ENCODE results near the gene HSD17B3.

The HSD17B3 gene

GRCh38 chr9:96289392-96289791 lies 12.6 kb downstream of the HSD17B3 start:
- H3K4me3 ChIP-seq (replicated peaks in 1 of 2; ENCODE audit: low read depth in 2 of 2, low read length in 2 of 2) = no peak overlapping the region
- TF ChIP-seq CTCF (IDR thresholded peaks at IDR 0.05; ENCODE audit: low read depth, low read length) = no peak
- no peak for DNase-seq (ENCODE audit: low read depth in 2 of 2)

GRCh38 chr9:96281641-96282040 lies 20.3 kb downstream of the HSD17B3 start:
- no peak for DNase-seq (ENCODE audit: low read depth in 2 of 2)
- H3K4me3 ChIP-seq (replicated peaks in 1 of 2; ENCODE audit: low read depth in 2 of 2, low read length in 2 of 2) = no peak overlapping the region
- no peak for TF ChIP-seq CTCF (IDR thresholded peaks at IDR 0.05; ENCODE audit: low read depth, low read length)

GRCh38 chr9:96279932-96280331 lies 22.0 kb downstream of the HSD17B3 start:
- no peak for DNase-seq (ENCODE audit: low read depth in 2 of 2)
- H3K4me3 ChIP-seq (replicated peaks in 1 of 2; ENCODE audit: low read depth in 2 of 2, low read length in 2 of 2) = no peak overlapping the region
- no peak for TF ChIP-seq CTCF (IDR thresholded peaks at IDR 0.05; ENCODE audit: low read depth, low read length)

- no peak for DNase-seq (ENCODE audit: low read depth in 2 of 2)
- no peak overlapping the region for H3K4me3 ChIP-seq (replicated peaks in 1 of 2; ENCODE audit: low read depth in 2 of 2, low read length in 2 of 2)
- TF ChIP-seq CTCF (IDR thresholded peaks at IDR 0.05; ENCODE audit: low read depth, low read length) = no peak
Measured at GRCh38 chr9:96274939-96275338, 27.0 kb downstream of the HSD17B3 start.

GRCh38 chr9:96270236-96270744 lies 31.7 kb downstream of the HSD17B3 start:
- no peak for TF ChIP-seq CTCF (IDR thresholded peaks at IDR 0.05; ENCODE audit: low read depth, low read length)
- no peak for DNase-seq (ENCODE audit: low read depth in 2 of 2)
- no peak overlapping the region for H3K4me3 ChIP-seq (replicated peaks in 1 of 2; ENCODE audit: low read depth in 2 of 2, low read length in 2 of 2)

- no peak overlapping the region for H3K4me3 ChIP-seq (replicated peaks in 1 of 2; ENCODE audit: low read depth in 2 of 2, low read length in 2 of 2)
- DNase-seq (ENCODE audit: low read depth in 2 of 2) = no peak
- no peak for TF ChIP-seq CTCF (IDR thresholded peaks at IDR 0.05; ENCODE audit: low read depth, low read length)
Measured at GRCh38 chr9:96258967-96259366, 43.0 kb downstream of the HSD17B3 start.

- TF ChIP-seq CTCF (IDR thresholded peaks at IDR 0.05; ENCODE audit: low read depth, low read length) = no peak
- no peak for DNase-seq (ENCODE audit: low read depth in 2 of 2)
- no peak overlapping the region for H3K4me3 ChIP-seq (replicated peaks in 1 of 2; ENCODE audit: low read depth in 2 of 2, low read length in 2 of 2)
Measured at GRCh38 chr9:96256800-96257199, 45.2 kb downstream of the HSD17B3 start.

All from cardiac fibroblast (primary cell).